GM20431 (cell line): ENCODE results near the gene TNFRSF25.

Source experiments
- in situ Hi-C: fragments of 300-500 bp; cut with MseI, MboI; formaldehyde crosslinking; loops from one replicate; pipeline ENCODE4 v1.15.0; 2020; ENCODE audit warnings: low sequenced_read_pairs; ENCODE audit not compliant: unreplicated experiment

The TNFRSF25 gene

GRCh38 chr1:6490181-6491080 lies 24.5 kb upstream of the TNFRSF25 start:
- in situ Hi-C loops = no loop called here

- in situ Hi-C loops = no loop called here
These were observed 23.8 kb upstream of the TNFRSF25 start for GRCh38 chr1:6489799-6490180.

GRCh38 chr1:6489383-6489765 lies 23.4 kb upstream of the TNFRSF25 start:
- in situ Hi-C loops = no loop called here

- in situ Hi-C loops = no loop called here
These were observed 22.8 kb upstream of the TNFRSF25 start for GRCh38 chr1:6488602-6489382.

- in situ Hi-C loops = no loop called here
These were observed 22.0 kb upstream of the TNFRSF25 start for GRCh38 chr1:6487804-6488484.

- in situ Hi-C loops = no loop called here
These were observed 20.5 kb upstream of the TNFRSF25 start for GRCh38 chr1:6486433-6487011.

GRCh38 chr1:6485168-6486101 lies 19.5 kb upstream of the TNFRSF25 start:
- in situ Hi-C loops = no loop called here

GRCh38 chr1:6484826-6485167 lies 18.8 kb upstream of the TNFRSF25 start:
- in situ Hi-C loops = no loop called here

GRCh38 chr1:6483761-6484117 lies 17.8 kb upstream of the TNFRSF25 start:
- in situ Hi-C loops = no loop called here

- in situ Hi-C loops = no loop called here
These were observed 17.2 kb upstream of the TNFRSF25 start for GRCh38 chr1:6483017-6483760.

- in situ Hi-C loops = no loop called here
These were observed 15.8 kb upstream of the TNFRSF25 start for GRCh38 chr1:6481820-6482219.

GRCh38 chr1:6477039-6477820 lies 11.3 kb upstream of the TNFRSF25 start:
- in situ Hi-C loops = no loop called here

GRCh38 chr1:6476483-6476882 lies 10.5 kb upstream of the TNFRSF25 start:
- in situ Hi-C loops = no loop called here

GRCh38 chr1:6475381-6476133 lies 9.6 kb upstream of the TNFRSF25 start:
- in situ Hi-C loops = no loop called here

GRCh38 chr1:6474815-6475282 lies 8.9 kb upstream of the TNFRSF25 start:
- in situ Hi-C loops = no loop called here

- in situ Hi-C loops = no loop called here
These were observed 8.2 kb upstream of the TNFRSF25 start for GRCh38 chr1:6473974-6474814.
